Uterus (tissue), 4 donors: Measurements from ENCODE around the gene SH3GL3. TPM values are rescaled to one million over a fixed set of nuclear protein-coding genes. Genes with fewer than 3 reads are reported as not detected.

Experiments used
- DNase-seq, 2 donors: peaks; one replicate each; pipeline ENCODE4 v3.0.0-alpha.2; 2019 to 2020
- H3K27ac ChIP-seq, 2 donors: fragments of 200-600 bp; sonication (generic); 1 replicate in 1 of 2; 2 replicates in 1 of 2; pipeline ENCODE4 v1.5.1; 2016 to 2018
- H3K27me3 ChIP-seq, 2 donors: fragments of 200-600 bp; sonication (generic); one replicate each; pipeline ENCODE4 v1.5.1; 2018 to 2019; ENCODE audit warnings: control low read depth in 1 of 2
- H3K36me3 ChIP-seq, 2 donors: fragments of 200-600 bp; sonication (generic); one replicate each; pipeline ENCODE4 v1.5.1; 2019; ENCODE audit warnings: control low read depth in 1 of 2
- H3K4me1 ChIP-seq, 2 donors: fragments of 200-600 bp; sonication (generic); one replicate each; pipeline ENCODE4 v1.5.1; 2018 to 2019; ENCODE audit warnings: control low read depth in 1 of 2
- H3K4me3 ChIP-seq, 2 donors: fragments of 200-600 bp; sonication (generic); 1 replicate in 1 of 2; 2 replicates in 1 of 2; pipeline ENCODE4 v1.5.1; 2018 to 2019; ENCODE audit warnings: mild to moderate bottlenecking in 1 of 2
- H3K9me3 ChIP-seq, 2 donors: fragments of 200-600 bp; sonication (generic); one replicate each; pipeline ENCODE4 v1.5.1; 2019; ENCODE audit warnings: control low read depth in 1 of 2
- CTCF ChIP-seq, 4 experiments: fragments of 200-600 bp in 2 of 4; fragments of 450-650 bp in 2 of 4; sonication (generic) in 2 of 4; IDR thresholded peaks; one replicate each; pipeline ENCODE4 v1.5.1; 2016 to 2019; ENCODE audit warnings: antibody characterized with exemption in 4 of 4, mild to moderate bottlenecking in 2 of 4, moderate library complexity in 1 of 4
- POLR2A ChIP-seq, 2 donors: fragments of 450-650 bp; IDR thresholded peaks; one replicate each; pipeline ENCODE4 v1.6.1; 2016; ENCODE audit warnings: antibody characterized with exemption in 2 of 2, mild to moderate bottlenecking in 1 of 2, moderate library complexity in 1 of 2
- intact Hi-C: fragments of 100-400 bp; cut with DNase I; formaldehyde crosslinking; loops from one replicate; pipeline ENCODE4 v1.15.1; 2023; ENCODE audit warnings: low total_unique reads
- total RNA-seq, 4 donors: library from RNA; depleted of rRNA in 3 of 4; stranded (reverse); fragments of >200 nt in 3 of 4; gene quantifications; one replicate each; pipeline versions ENCODE4 v1.1.0 to v1.2.4, GENCODE V29; 2014 to 2023
- donor health status: DM: yes; HTN: yes; CAD: no.

SH3GL3 gene
- total RNA-seq, 4 donors from 2014 or later: 1.2 to 11.8 (median 2.0) TPM; not detected in 1

DNA sequence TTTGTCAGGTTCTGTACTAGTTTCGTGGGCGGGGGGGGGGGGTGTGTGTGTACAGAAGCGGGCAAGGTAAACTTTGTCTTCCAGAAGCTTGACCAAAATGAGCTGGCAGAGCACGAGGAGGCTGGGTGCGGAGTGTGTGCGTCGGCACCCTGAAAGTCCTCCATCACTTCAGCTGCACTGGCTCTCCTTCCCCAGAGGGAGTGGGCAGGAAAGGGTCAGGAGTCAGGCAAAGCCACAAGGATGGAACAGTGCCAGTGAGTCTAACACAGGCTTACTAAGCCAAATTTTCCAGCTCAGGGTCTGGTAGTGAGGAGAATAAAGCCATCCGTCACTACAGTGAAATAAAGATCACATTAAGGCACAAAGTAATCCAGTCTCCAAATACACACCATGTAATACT, 11.9 kb upstream of the SH3GL3 start:
- Histone ChIP-seq H3K27ac (no peak overlapping the region), H3K9me3 (no peaks in the 10 kb centered on the region), H3K27me3 (no peaks in the 10 kb centered on the region), H3K4me3 (no peak overlapping the region), H3K4me1 (no peaks in the 10 kb centered on the region), H3K36me3 (no peaks in the 10 kb centered on the region)
- no peak for TF ChIP-seq CTCF (IDR thresholded peaks at IDR 0.05)
- no peak for TF ChIP-seq POLR2A (IDR thresholded peaks at IDR 0.05)
- no peak for DNase-seq
- intact Hi-C loops: no loop called here

DNA sequence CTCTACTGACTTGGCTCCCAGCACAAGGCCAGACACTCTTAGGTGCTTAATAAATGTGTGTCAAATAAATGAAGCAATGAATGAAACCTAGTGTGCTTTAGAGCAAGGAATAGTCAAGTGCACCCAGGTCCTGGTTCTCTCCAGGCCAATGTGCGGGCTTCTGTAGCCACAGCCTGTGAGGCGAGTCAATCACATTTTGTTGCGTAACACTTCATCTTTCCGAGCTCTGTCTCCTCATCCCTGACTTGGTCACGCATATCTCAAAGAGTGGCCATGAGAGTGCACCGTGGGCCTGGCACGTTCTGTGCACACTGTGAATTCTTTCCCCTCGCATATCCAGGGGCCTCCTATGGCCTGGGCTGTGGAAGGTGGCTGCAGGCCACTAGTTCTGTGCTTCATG, 11.4 kb upstream of the SH3GL3 start:
- H3K27ac ChIP-seq: no peak overlapping the region

DNA sequence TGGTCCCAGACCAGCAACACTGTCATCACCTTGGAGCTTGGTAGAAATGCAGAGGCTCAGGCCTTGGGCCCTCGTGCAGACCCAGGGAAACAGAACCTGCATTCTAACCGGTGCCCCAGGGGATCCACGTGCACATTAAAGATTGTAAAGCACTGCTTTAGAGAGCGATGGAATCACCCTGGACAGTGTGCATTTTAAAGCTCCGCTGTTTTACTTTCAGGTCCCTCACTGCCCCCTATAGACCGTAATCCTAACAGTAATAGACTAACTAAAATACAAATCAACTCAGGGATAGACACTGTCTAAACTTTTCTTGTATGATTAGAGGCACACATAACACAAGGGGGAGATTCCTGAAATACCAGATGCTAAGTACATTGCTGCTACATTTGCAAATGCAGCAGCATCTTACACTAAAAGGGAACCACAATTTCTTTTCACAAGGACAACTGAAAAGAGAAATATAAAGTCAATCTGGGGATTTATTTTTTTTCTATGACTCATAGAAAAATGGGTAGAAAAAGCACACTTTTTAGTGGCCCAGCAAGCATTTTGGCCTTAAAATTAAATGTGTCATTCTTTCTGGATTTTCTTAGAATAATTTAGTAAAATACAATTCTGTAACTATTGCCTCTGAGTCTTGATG, 10.5 kb upstream of the SH3GL3 start:
- intact Hi-C loops: no loop called here
- Histone ChIP-seq H3K27ac (no peak overlapping the region), H3K9me3 (no peaks in the 10 kb centered on the region), H3K36me3 (no peaks in the 10 kb centered on the region), H3K4me1 (no peaks in the 10 kb centered on the region), H3K27me3 (no peaks in the 10 kb centered on the region), H3K4me3 (no peak overlapping the region)
- TF ChIP-seq POLR2A (IDR thresholded peaks at IDR 0.05): no peak
- peak in 1 of 4 experiments; percentile 8 for TF ChIP-seq CTCF (IDR thresholded peaks at IDR 0.05)
- no peak for DNase-seq

More for the DNA sequence above, 11.4 kb upstream of the SH3GL3 start:
- intact Hi-C loops: no loop called here
- TF ChIP-seq POLR2A (IDR thresholded peaks at IDR 0.05) (no peak), CTCF (IDR thresholded peaks at IDR 0.05) (no peak)
- Histone ChIP-seq H3K27me3 (no peaks in the 10 kb centered on the region), H3K9me3 (no peaks in the 10 kb centered on the region), H3K36me3 (no peaks in the 10 kb centered on the region), H3K4me1 (no peaks in the 10 kb centered on the region), H3K4me3 (no peak overlapping the region)
- DNase-seq: no peak

- intact Hi-C loops: no loop called here
- H3K27me3 ChIP-seq: no peaks in the 10 kb centered on the region
- no peaks in the 10 kb centered on the region for H3K36me3 ChIP-seq
- TF ChIP-seq CTCF (IDR thresholded peaks at IDR 0.05) (no peak), POLR2A (IDR thresholded peaks at IDR 0.05) (no peak)
- peaks cover 0 to 5% of the 10 kb centered on the region in 2 donors for H3K4me1 ChIP-seq
- DNase-seq: no peak
- no peak overlapping the region for H3K4me3 ChIP-seq
- no peak overlapping the region for H3K27ac ChIP-seq
- H3K9me3 ChIP-seq: no peaks in the 10 kb centered on the region
These were observed 3.9 kb upstream of the SH3GL3 start for GRCh38 chr15:83443076-83443847.

- H3K9me3 ChIP-seq: no peaks in the 10 kb centered on the region
- H3K27me3 ChIP-seq: no peaks in the 10 kb centered on the region
- no peak for TF ChIP-seq CTCF (IDR thresholded peaks at IDR 0.05)
- no peak for TF ChIP-seq POLR2A (IDR thresholded peaks at IDR 0.05)
- H3K4me3 ChIP-seq: no peak overlapping the region
- H3K27ac ChIP-seq: no peak overlapping the region
- no peaks in the 10 kb centered on the region for H3K36me3 ChIP-seq
- intact Hi-C loops: no loop called here
- H3K4me1 ChIP-seq: peaks cover 0 to 5% of the 10 kb centered on the region in 2 donors
- DNase-seq: no peak
These were observed 2.2 kb upstream of the SH3GL3 start for GRCh38 chr15:83444936-83445335.
